SK-N-SH (cell line): ENCODE data around the gene FRMD4B. TPM values are rescaled to one million over a fixed set of nuclear protein-coding genes. Genes with fewer than 3 reads are reported as not detected.

Experiments
- CTCF ChIA-PET: fragments of 300-600, 350-600 bp; formaldehyde crosslinking; extraction: SDS; loops from one replicate; lab custom pipeline; 2021; lab: Yijun Ruan, JAX
- POLR2A ChIA-PET: fragments of 350-600 bp; sonication (Branson Sonifier 250); formaldehyde crosslinking; extraction: SDS; loops from one replicate; lab custom pipeline; 2020; ENCODE audit warnings: antibody characterized with exemption, inconsistent platforms; lab: Yijun Ruan, JAX
- DNase-seq: peaks from one replicate; pipeline ENCODE4 v3.0.0; 2012
- H2AFZ ChIP-seq: fragments of 200-600 bp; sonication (generic); 2 replicates; pipeline ENCODE4 v1.8.1; 2016; ENCODE audit warnings: antibody characterized with exemption, mild to moderate bottlenecking, low read depth
- H3F3A ChIP-seq: fragments of 200-600 bp; sonication (generic); replicated peaks from 2 replicates; pipeline ENCODE3; 2016; ENCODE audit warnings: antibody characterized with exemption, mild to moderate bottlenecking; ENCODE audit not compliant: insufficient read depth
- H3K27ac ChIP-seq, 2 experiments: fragments of 200-500 bp in 1 of 2; fragments of 200-600 bp in 1 of 2; sonication (Bioruptor generic) in 1 of 2; sonication (generic), shearing (Covaris generic) in 1 of 2; 2 replicates each; pipeline versions ENCODE4 v1.5.1 to v1.6.1; 2014 to 2016; ENCODE audit warnings: low read depth in 2 of 2, inconsistent platforms in 1 of 2, low read length in 1 of 2, mild to moderate bottlenecking in 1 of 2, mixed read lengths in 1 of 2
- H3K27me3 ChIP-seq: fragments of 200-600 bp; sonication (generic), shearing (Covaris generic); 2 replicates; pipeline ENCODE4 v1.6.1; 2016; ENCODE audit warnings: mixed run types; ENCODE audit not compliant: insufficient read depth
- H3K36me3 ChIP-seq, 2 experiments: fragments of 200-500 bp in 1 of 2; fragments of 200-600 bp in 1 of 2; sonication (Bioruptor generic) in 1 of 2; sonication (generic) in 1 of 2; replicated peaks in 1 of 2; 2 replicates each; pipeline versions ENCODE3 to v1.5.1; 2014 to 2016; ENCODE audit warnings: low read length in 1 of 2, mild to moderate bottlenecking in 1 of 2; ENCODE audit not compliant: insufficient read depth in 2 of 2, control insufficient read depth in 1 of 2
- H3K4me1 ChIP-seq, 2 experiments: fragments of 200-500 bp in 1 of 2; fragments of 200-600 bp in 1 of 2; sonication (Bioruptor generic) in 1 of 2; sonication (generic), shearing (Covaris generic) in 1 of 2; 2 replicates each; pipeline versions ENCODE4 v1.5.1 to v1.6.1; 2014 to 2016; ENCODE audit warnings: low read depth in 1 of 2, low read length in 1 of 2, mixed run types in 1 of 2; ENCODE audit not compliant: insufficient read depth in 2 of 2, control insufficient read depth in 1 of 2
- H3K4me2 ChIP-seq: fragments of 200-600 bp; sonication (generic), shearing (Covaris generic); 2 replicates; pipeline ENCODE4 v1.6.1; 2017; ENCODE audit warnings: mixed run types
- H3K4me3 ChIP-seq, 2 experiments: fragments of 200-500 bp in 1 of 2; fragments of 200-600 bp in 1 of 2; sonication (Bioruptor generic) in 1 of 2; sonication (generic), shearing (Covaris generic) in 1 of 2; 2 replicates each; pipeline versions ENCODE4 v1.5.1 to v1.8.1; 2014 to 2016; ENCODE audit warnings: low read depth in 2 of 2, inconsistent platforms in 1 of 2, low read length in 1 of 2, mild to moderate bottlenecking in 1 of 2, mixed read lengths in 1 of 2, moderate library complexity in 1 of 2
- H3K79me2 ChIP-seq: fragments of 200-600 bp; sonication (generic); 2 replicates; pipeline ENCODE4 v1.8.1; 2017; ENCODE audit warnings: mild to moderate bottlenecking; ENCODE audit not compliant: insufficient read depth
- H3K9ac ChIP-seq: fragments of 200-600 bp; sonication (generic); 2 replicates; pipeline ENCODE4 v1.6.1; 2017; ENCODE audit warnings: mixed run types
- H3K9me2 ChIP-seq: fragments of 200-600 bp; sonication (generic); 2 replicates; pipeline ENCODE4 v1.6.1; 2017; ENCODE audit warnings: mixed run types
- H3K9me3 ChIP-seq: fragments of 200-600 bp; sonication (generic); 2 replicates; pipeline ENCODE4 v1.6.1; 2017; ENCODE audit warnings: mixed run types, mild to moderate bottlenecking, moderate library complexity
- H4K20me1 ChIP-seq: fragments of 200-600 bp; sonication (generic); 2 replicates; pipeline ENCODE4 v1.6.1; 2017; ENCODE audit warnings: mild to moderate bottlenecking, mixed run types; ENCODE audit not compliant: insufficient read depth
- CHD2 ChIP-seq: fragments of 150-350 bp; IDR thresholded peaks from 2 replicates; pipeline ENCODE4 v1.6.1; 2018; ENCODE audit warnings: low read length; ENCODE audit not compliant: partially characterized antibody
- EP300 ChIP-seq, 2 experiments: IDR thresholded peaks; 2 replicates each; pipeline versions ENCODE4 v1.4.0 to v1.6.1; 2012; ENCODE audit warnings: borderline replicate concordance in 1 of 2, low read depth in 1 of 2, low read length in 1 of 2
- EZH2phosphoT487 ChIP-seq: fragments of 200-600 bp; sonication (generic); IDR thresholded peaks from 2 replicates; pipeline ENCODE4 v1.6.1; 2017; ENCODE audit warnings: low read depth, mixed run types, mild to moderate bottlenecking, antibody characterized with exemption, moderate library complexity, borderline replicate concordance
- FOSL2 ChIP-seq: IDR thresholded peaks from 2 replicates; pipeline ENCODE4 v1.4.0; 2012; ENCODE audit warnings: low read depth, mild to moderate bottlenecking, moderate library complexity, borderline replicate concordance
- FOXJ3 ChIP-seq: sonication (generic); formaldehyde crosslinking; IDR thresholded peaks from 2 replicates; pipeline ENCODE4 v1.5.1; 2020; ENCODE audit warnings: mild to moderate bottlenecking, missing genetic modification reagents
- FOXM1 ChIP-seq: IDR thresholded peaks from 2 replicates; pipeline ENCODE4 v1.4.0; 2012; ENCODE audit warnings: low read depth, mild to moderate bottlenecking
- GABPA ChIP-seq: IDR thresholded peaks from 2 replicates; pipeline ENCODE4 v1.4.0; 2012; ENCODE audit warnings: low read depth, mild to moderate bottlenecking
- JUND ChIP-seq: IDR thresholded peaks from 2 replicates; pipeline ENCODE4 v1.4.0; 2012
- NFIC ChIP-seq: IDR thresholded peaks from 2 replicates; pipeline ENCODE4 v1.4.0; 2012; ENCODE audit warnings: borderline replicate concordance
- POLR2AphosphoS5 ChIP-seq: IDR thresholded peaks from 2 replicates; pipeline ENCODE4 v1.6.1; 2012; ENCODE audit warnings: low read depth, low read length
- RAD21 ChIP-seq: IDR thresholded peaks from 2 replicates; pipeline ENCODE4 v1.6.1; 2012; ENCODE audit warnings: mild to moderate bottlenecking, low read length
- RCOR1 ChIP-seq: fragments of 150-350 bp; IDR thresholded peaks from 2 replicates; pipeline ENCODE4 v1.6.1; 2017; ENCODE audit warnings: antibody characterized with exemption, low read length
- RFX5 ChIP-seq: IDR thresholded peaks from 2 replicates; pipeline ENCODE4 v1.6.1; 2012; ENCODE audit warnings: mild to moderate bottlenecking, improper control_type of control experiment, low read length
- RXRA ChIP-seq: IDR thresholded peaks from 2 replicates; pipeline ENCODE4 v1.4.0; 2012; ENCODE audit warnings: low read depth, mild to moderate bottlenecking, borderline replicate concordance
- SIN3A ChIP-seq: IDR thresholded peaks from 2 replicates; pipeline ENCODE4 v1.6.1; 2012; ENCODE audit warnings: low read depth, mild to moderate bottlenecking, low read length, moderate library complexity, borderline replicate concordance
- SMC3 ChIP-seq: IDR thresholded peaks from 2 replicates; pipeline ENCODE4 v1.6.1; 2012; ENCODE audit warnings: low read depth, low read length, improper control_type of control experiment
- TAF1 ChIP-seq: IDR thresholded peaks from 2 replicates; pipeline ENCODE4 v1.6.1; 2012; ENCODE audit warnings: low read depth, mild to moderate bottlenecking, low read length, moderate library complexity, borderline replicate concordance
- TCF12 ChIP-seq: IDR thresholded peaks from 2 replicates; pipeline ENCODE4 v1.4.0; 2012
- TEAD4 ChIP-seq: IDR thresholded peaks from 2 replicates; pipeline ENCODE4 v1.4.0; 2012; ENCODE audit warnings: mild to moderate bottlenecking, borderline replicate concordance; ENCODE audit not compliant: insufficient read depth
- WGBS: methylation state at CpG from one replicate; pipeline ENCODE4 v1.1.6; 2017; ENCODE audit warnings: low lambda C conversion rate; 5-methylcytosine and 5-hydroxymethylcytosine counted together
- polyA plus RNA-seq, 3 experiments: library from polyadenylated mRNA; depleted of rRNA; stranded (reverse); fragments of >200 nt; gene quantifications; 2 replicates each; pipeline ENCODE4 v1.2.3, GENCODE V29; 2012
- TF ChIP-seq, protein P1 (sequence below): IDR thresholded peaks from 2 replicates; pipeline ENCODE4 v1.4.0; 2012; ENCODE audit warnings: low read depth
- TF ChIP-seq, protein P2 (sequence below): IDR thresholded peaks from 2 replicates; pipeline ENCODE4 v1.4.0; 2012; ENCODE audit warnings: low read depth, borderline replicate concordance
- TF ChIP-seq, protein P3 (sequence below): IDR thresholded peaks from 2 replicates; pipeline ENCODE4; 2012

The FRMD4B gene
- polyA plus RNA-seq, 1 of the 3 experiments (the other 2 are of a cell fraction) = 0.53 TPM

- H3K9me3 ChIP-seq = no peaks in the 10 kb centered on the region
- H3K9ac ChIP-seq = no peak overlapping the region; the same call in 1 of the 2 replicates
- no peaks in the 10 kb centered on the region for H3K9me2 ChIP-seq
- ChIA-PET CTCF (interaction anchor here (0.7 to 1.0 kb wide), 3 partner anchors 15 to 193 kb away, joined by 3 to 4 read pairs (median 3); no protein-coding TSS in a partner anchor), POLR2A (interaction anchor here (0.7 kb wide), 1 partner anchor 21 kb away, joined by 3 read pairs; no protein-coding TSS in a partner anchor)
- no peaks in the 10 kb centered on the region for H3K36me3 ChIP-seq
- H3K4me1 ChIP-seq = peaks cover 0 to 6% of the 10 kb centered on the region in 2 experiments; a peak in 3 of 4 replicates
- peak overlapping the region in 1 of 2 experiments; percentile 76; a peak in 2 of 4 replicates for H3K27ac ChIP-seq
- DNase-seq = no peak
- WGBS = 27% methylated on average over 2 of the region's 2 CpGs
- H3K79me2 ChIP-seq = no peaks in the 10 kb centered on the region
- peak overlapping the region; percentile 51; the same call in 1 of the 2 replicates for H3K4me2 ChIP-seq
- H3K27me3 ChIP-seq = no peaks in the 10 kb centered on the region
- H2AFZ ChIP-seq = no peak overlapping the region
- H3K4me3 ChIP-seq = no peak overlapping the region
- TF ChIP-seq NFIC (peak; percentile 77), FOSL2 (peak; percentile 74; the same call in 1 of the 2 replicates), EP300 (IDR thresholded peaks at IDR 0.05; ENCODE audit: borderline replicate concordance in 1 of 2, low read depth in 1 of 2, low read length in 1 of 2) (0 out of 4 replicates have a peak, but pooled peaks of 1 of the 2 experiments have one; percentile 13), JUND (peak; percentile 66; the same call in 1 of the 2 replicates), TCF12 (peak; percentile 61)
- TF ChIP-seq, protein P1, sequence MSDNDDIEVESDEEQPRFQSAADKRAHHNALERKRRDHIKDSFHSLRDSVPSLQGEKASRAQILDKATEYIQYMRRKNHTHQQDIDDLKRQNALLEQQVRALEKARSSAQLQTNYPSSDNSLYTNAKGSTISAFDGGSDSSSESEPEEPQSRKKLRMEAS = no peak
- TF ChIP-seq, protein P2, sequence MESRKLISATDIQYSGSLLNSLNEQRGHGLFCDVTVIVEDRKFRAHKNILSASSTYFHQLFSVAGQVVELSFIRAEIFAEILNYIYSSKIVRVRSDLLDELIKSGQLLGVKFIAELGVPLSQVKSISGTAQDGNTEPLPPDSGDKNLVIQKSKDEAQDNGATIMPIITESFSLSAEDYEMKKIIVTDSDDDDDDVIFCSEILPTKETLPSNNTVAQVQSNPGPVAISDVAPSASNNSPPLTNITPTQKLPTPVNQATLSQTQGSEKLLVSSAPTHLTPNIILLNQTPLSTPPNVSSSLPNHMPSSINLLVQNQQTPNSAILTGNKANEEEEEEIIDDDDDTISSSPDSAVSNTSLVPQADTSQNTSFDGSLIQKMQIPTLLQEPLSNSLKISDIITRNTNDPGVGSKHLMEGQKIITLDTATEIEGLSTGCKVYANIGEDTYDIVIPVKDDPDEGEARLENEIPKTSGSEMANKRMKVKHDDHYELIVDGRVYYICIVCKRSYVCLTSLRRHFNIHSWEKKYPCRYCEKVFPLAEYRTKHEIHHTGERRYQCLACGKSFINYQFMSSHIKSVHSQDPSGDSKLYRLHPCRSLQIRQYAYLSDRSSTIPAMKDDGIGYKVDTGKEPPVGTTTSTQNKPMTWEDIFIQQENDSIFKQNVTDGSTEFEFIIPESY = no peak
- TF ChIP-seq, protein P3, sequence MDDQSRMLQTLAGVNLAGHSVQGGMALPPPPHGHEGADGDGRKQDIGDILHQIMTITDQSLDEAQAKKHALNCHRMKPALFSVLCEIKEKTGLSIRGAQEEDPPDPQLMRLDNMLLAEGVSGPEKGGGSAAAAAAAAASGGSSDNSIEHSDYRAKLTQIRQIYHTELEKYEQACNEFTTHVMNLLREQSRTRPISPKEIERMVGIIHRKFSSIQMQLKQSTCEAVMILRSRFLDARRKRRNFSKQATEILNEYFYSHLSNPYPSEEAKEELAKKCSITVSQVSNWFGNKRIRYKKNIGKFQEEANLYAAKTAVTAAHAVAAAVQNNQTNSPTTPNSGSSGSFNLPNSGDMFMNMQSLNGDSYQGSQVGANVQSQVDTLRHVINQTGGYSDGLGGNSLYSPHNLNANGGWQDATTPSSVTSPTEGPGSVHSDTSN = peak; percentile 19; the same call in 1 of the 2 replicates
- H3F3A ChIP-seq = peaks cover 22% of the 10 kb centered on the region
- no peaks in the 10 kb centered on the region for H4K20me1 ChIP-seq
Measured at GRCh38 chr3:69354948-69355347, 30.9 kb downstream of the FRMD4B start.

DNA sequence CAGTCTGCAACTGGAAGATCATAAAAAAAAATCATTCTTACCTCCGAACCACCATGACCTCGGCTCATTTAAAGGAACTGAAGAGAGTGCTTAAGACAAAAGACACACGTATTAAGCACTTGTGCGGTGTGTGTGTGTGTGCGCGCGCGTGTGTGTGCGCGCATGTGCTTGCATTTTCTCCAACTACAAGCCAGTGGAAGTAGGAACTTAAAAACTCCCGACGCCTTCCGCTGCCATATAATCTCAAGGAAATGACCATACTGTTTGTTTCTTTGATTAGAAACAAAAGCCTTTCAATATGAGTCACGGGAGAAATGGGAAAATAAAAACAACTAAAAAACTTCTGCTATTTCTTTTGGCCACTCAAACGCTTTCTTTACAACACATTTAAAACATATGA, 32.4 kb downstream of the FRMD4B start:
- H3K9me2 ChIP-seq = no peaks in the 10 kb centered on the region
- no peaks in the 10 kb centered on the region for H3K9me3 ChIP-seq
- no peaks in the 10 kb centered on the region for H3K27me3 ChIP-seq
- no peak overlapping the region for H3K9ac ChIP-seq
- POLR2A ChIA-PET = no interaction called here
- H2AFZ ChIP-seq = no peak overlapping the region
- H3K36me3 ChIP-seq = no peaks in the 10 kb centered on the region
- H4K20me1 ChIP-seq = no peaks in the 10 kb centered on the region
- no peak overlapping the region for H3K4me2 ChIP-seq
- H3K4me1 ChIP-seq = peaks cover 0 to 6% of the 10 kb centered on the region in 2 experiments; a peak in 3 of 4 replicates
- DNase-seq = no peak
- CTCF ChIA-PET = no interaction called here
- no peak overlapping the region for H3K4me3 ChIP-seq
- H3F3A ChIP-seq = peaks cover 22% of the 10 kb centered on the region
- H3K27ac ChIP-seq = peak overlapping the region in 1 of 2 experiments; percentile 76; a peak in 1 of 4 replicates
- WGBS = 91% methylated on average over 15 of the region's 15 CpGs
- H3K79me2 ChIP-seq = no peaks in the 10 kb centered on the region
- no peak for TF ChIP-seq TEAD4
- no peak for TF ChIP-seq SIN3A
- no peak for TF ChIP-seq EZH2phosphoT487
- no peak for TF ChIP-seq EP300 (IDR thresholded peaks at IDR 0.05; ENCODE audit: borderline replicate concordance in 1 of 2, low read depth in 1 of 2, low read length in 1 of 2)
- no peak for TF ChIP-seq RFX5
- no peak for TF ChIP-seq RAD21
- TF ChIP-seq CHD2 = no peak
- TF ChIP-seq, protein P1 = no peak
- TF ChIP-seq RCOR1 = no peak
- no peak for TF ChIP-seq RXRA
- no peak for TF ChIP-seq POLR2AphosphoS5
- TF ChIP-seq FOXJ3 = no peak
- no peak for TF ChIP-seq GABPA
- no peak for TF ChIP-seq FOXM1
- no peak for TF ChIP-seq TAF1
- TF ChIP-seq TCF12 = no peak
- TF ChIP-seq NFIC = no peak
- TF ChIP-seq, protein P2 = no peak
- TF ChIP-seq SMC3 = no peak
